GM12874 (cell line): ENCODE results near the gene RUNDC1.
A peak's percentile ranks its signal among the peaks of the same experiment; 100 is the strongest.

ENCODE experiments used
- CTCF ChIP-seq: IDR thresholded peaks from 2 replicates; pipeline ENCODE4 v1.5.1; 2011; ENCODE audit warnings: low read depth, mild to moderate bottlenecking, control low read depth, low read length, moderate library complexity; ENCODE audit not compliant: insufficient read depth

Gene RUNDC1

GRCh38 chr17:42964161-42964932, 16.0 kb upstream of the RUNDC1 start, which contains the start of gene AARSD1:
Gene AARSD1, minus strand, starts transcription at chr17:42964454. Its CDS starts 14 bp downstream, at chr17:42964440.
- no peak for TF ChIP-seq CTCF

GRCh38 chr17:42967925-42968324, 12.4 kb upstream of the RUNDC1 start:
- no peak for TF ChIP-seq CTCF

- no peak for TF ChIP-seq CTCF
Observed at GRCh38 chr17:42969001-42969581, 11.3 kb upstream of the RUNDC1 start.

GRCh38 chr17:42971589-42971988, 8.8 kb upstream of the RUNDC1 start:
- TF ChIP-seq CTCF, result no peak

- no peak for TF ChIP-seq CTCF
Observed at GRCh38 chr17:42975265-42975664, 5.1 kb upstream of the RUNDC1 start.

- no peak for TF ChIP-seq CTCF
Observed at GRCh38 chr17:42979511-42980273, 673 bp upstream of the RUNDC1 start, which contains the start of gene PTGES3L. Gene PTGES3L, minus strand, starts transcription at chr17:42980080. Its CDS starts 27 bp downstream, at chr17:42980053.

- peak; percentile 34; the same call in 1 of the 2 replicates for TF ChIP-seq CTCF
Observed at GRCh38 chr17:42980766-42981397, 517 bp downstream of the RUNDC1 start.
